KOPT-K1 (cell line): ENCODE data around the gene TBPL1.
"Not testable (repeated sequence)": the region's sequence is repeated elsewhere in the genome, so short reads cannot be mapped to it uniquely, and the experiment has no call there.

Source experiments
- H3K27ac ChIP-seq: fragments of 200-600 bp; sonication (generic); 2 replicates; pipeline ENCODE4 v1.5.1; 2016; ENCODE audit warnings: antibody characterized with exemption, mild to moderate bottlenecking, low read depth, low read length; ENCODE audit not compliant: poor library complexity, severe bottlenecking
- H3K36me3 ChIP-seq: fragments of 200-600 bp; sonication (generic); 2 replicates; pipeline ENCODE4 v1.5.1; 2017; ENCODE audit warnings: antibody characterized with exemption, mild to moderate bottlenecking, low read length, moderate library complexity; ENCODE audit not compliant: insufficient read depth
- H3K9me3 ChIP-seq: fragments of 200-600 bp; sonication (generic); 2 replicates; pipeline ENCODE4 v1.5.1; 2017; ENCODE audit warnings: antibody characterized with exemption, low read length, mild to moderate bottlenecking; ENCODE audit not compliant: insufficient read depth, poor library complexity, severe bottlenecking

TBPL1 gene

GRCh38 chr6:133952815-133953633 is at the start of gene TBPL1:
TSS of gene TBPL1 (plus strand) at chr6:133953224. CDS start at chr6:133980126, 26,902 bp downstream.
- H3K27ac ChIP-seq, result peak within 1 kb of the TSS; percentile 69
- H3K36me3 ChIP-seq, result no peaks in the 10 kb centered on the region
- H3K9me3 ChIP-seq, result no peaks in the 10 kb centered on the region

- no peak overlapping the region for H3K27ac ChIP-seq
- H3K9me3 ChIP-seq, result no peaks in the 10 kb centered on the region
- no peaks in the 10 kb centered on the region for H3K36me3 ChIP-seq
These were observed 49.2 kb upstream of the TBPL1 start for GRCh38 chr6:133903855-133904254.

GRCh38 chr6:133906050-133906449 is 47.0 kb upstream of the TBPL1 start:
- H3K36me3 ChIP-seq, result no peaks in the 10 kb centered on the region
- no peak overlapping the region for H3K27ac ChIP-seq
- H3K9me3 ChIP-seq, result no peaks in the 10 kb centered on the region

GRCh38 chr6:133916650-133917151 is 36.3 kb upstream of the TBPL1 start:
- Histone ChIP-seq H3K27ac (no peak overlapping the region), H3K9me3 (peaks cover 5% of the 10 kb centered on the region), H3K36me3 (no peaks in the 10 kb centered on the region)

- H3K36me3 ChIP-seq, result no peaks in the 10 kb centered on the region
- H3K27ac ChIP-seq, result no peak overlapping the region
- peaks cover 5% of the 10 kb centered on the region for H3K9me3 ChIP-seq
These were observed 35.2 kb upstream of the TBPL1 start for GRCh38 chr6:133917781-133918180.

GRCh38 chr6:133918208-133918930 is 34.7 kb upstream of the TBPL1 start:
- Histone ChIP-seq H3K27ac (no peak overlapping the region), H3K36me3 (no peaks in the 10 kb centered on the region), H3K9me3 (peaks cover 5% of the 10 kb centered on the region)

- H3K36me3 ChIP-seq, result no peaks in the 10 kb centered on the region
- no peaks in the 10 kb centered on the region for H3K9me3 ChIP-seq
- no peak overlapping the region for H3K27ac ChIP-seq
These were observed 33.7 kb upstream of the TBPL1 start for GRCh38 chr6:133919362-133919761.

- Histone ChIP-seq H3K36me3 (no peaks in the 10 kb centered on the region), H3K27ac (no peak overlapping the region), H3K9me3 (no peaks in the 10 kb centered on the region)
These were observed 31.7 kb upstream of the TBPL1 start for GRCh38 chr6:133921249-133921859.

- Histone ChIP-seq H3K27ac (no peak overlapping the region), H3K36me3 (no peaks in the 10 kb centered on the region), H3K9me3 (no peaks in the 10 kb centered on the region)
These were observed 29.0 kb upstream of the TBPL1 start for GRCh38 chr6:133923938-133924593.

- not testable (repeated sequence) for H3K9me3 ChIP-seq, H3K36me3 ChIP-seq, H3K27ac ChIP-seq
These were observed 21.8 kb upstream of the TBPL1 start for GRCh38 chr6:133931221-133931620.

GRCh38 chr6:133936352-133936751 is 16.7 kb upstream of the TBPL1 start:
- H3K36me3 ChIP-seq, result not testable (repeated sequence)

GRCh38 chr6:133937909-133938308 is 15.1 kb upstream of the TBPL1 start:
- no peaks in the 10 kb centered on the region for H3K36me3 ChIP-seq

More at GRCh38 chr6:133936352-133936751, 16.7 kb upstream of the TBPL1 start:
- not testable (repeated sequence) for H3K27ac ChIP-seq, H3K9me3 ChIP-seq

GRCh38 chr6:133938533-133938932 is 14.5 kb upstream of the TBPL1 start:
- H3K27ac ChIP-seq, result no peak overlapping the region
- peaks cover 6% of the 10 kb centered on the region for H3K9me3 ChIP-seq
- no peaks in the 10 kb centered on the region for H3K36me3 ChIP-seq

More at GRCh38 chr6:133937909-133938308, 15.1 kb upstream of the TBPL1 start:
- Histone ChIP-seq H3K27ac (no peak overlapping the region), H3K9me3 (peaks cover 7% of the 10 kb centered on the region)

- H3K9me3 ChIP-seq, result no peaks in the 10 kb centered on the region
- no peaks in the 10 kb centered on the region for H3K36me3 ChIP-seq
- H3K27ac ChIP-seq, result no peak overlapping the region
These were observed 13.0 kb upstream of the TBPL1 start for GRCh38 chr6:133939778-133940667.
